ENCODE measurements around the gene C3orf49.

DNA sequence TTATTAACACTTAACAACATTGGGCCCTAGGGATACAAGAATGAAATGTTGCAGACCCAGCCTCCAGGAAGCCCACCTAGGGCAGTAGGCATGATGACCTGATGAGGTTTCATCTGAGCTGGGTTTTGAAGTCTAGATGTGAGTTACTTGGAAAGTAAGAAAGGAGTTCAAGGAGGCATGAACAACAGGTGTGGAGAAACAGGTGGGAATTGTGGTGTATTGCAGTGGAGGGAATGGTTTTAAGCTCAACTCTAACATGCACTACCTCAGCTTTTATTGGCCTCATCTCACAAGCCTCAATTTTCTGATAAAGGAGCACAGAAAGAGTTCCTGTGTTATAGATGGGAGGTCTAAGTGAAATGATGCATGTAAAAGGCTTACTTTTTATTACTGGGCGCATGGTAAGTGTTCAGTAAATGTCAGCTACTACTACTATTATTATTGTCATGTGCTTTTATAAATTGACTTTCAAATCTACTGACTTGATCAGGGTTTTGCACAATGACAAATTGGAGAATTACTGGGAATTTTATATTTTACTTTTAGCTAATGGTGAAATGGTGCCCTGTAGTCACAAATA lies 73.8 kb downstream of the C3orf49 start:
- TF ChIP-seq POLR2A (IDR thresholded peaks at IDR 0.05): no peak
- TF ChIP-seq CTCF (IDR thresholded peaks at IDR 0.05): no peak

All from esophagus squamous epithelium (tissue), 4 donors.